LNCAP (cell line): ENCODE measurements around the gene DPP6.

ENCODE experiments used
- TF ChIP-seq, protein P1 (sequence below): fragments of 450-650 bp; IDR thresholded peaks from 2 replicates; pipeline ENCODE4 v1.5.1; 2017; ENCODE audit warnings: mild to moderate bottlenecking

DPP6 gene

DNA sequence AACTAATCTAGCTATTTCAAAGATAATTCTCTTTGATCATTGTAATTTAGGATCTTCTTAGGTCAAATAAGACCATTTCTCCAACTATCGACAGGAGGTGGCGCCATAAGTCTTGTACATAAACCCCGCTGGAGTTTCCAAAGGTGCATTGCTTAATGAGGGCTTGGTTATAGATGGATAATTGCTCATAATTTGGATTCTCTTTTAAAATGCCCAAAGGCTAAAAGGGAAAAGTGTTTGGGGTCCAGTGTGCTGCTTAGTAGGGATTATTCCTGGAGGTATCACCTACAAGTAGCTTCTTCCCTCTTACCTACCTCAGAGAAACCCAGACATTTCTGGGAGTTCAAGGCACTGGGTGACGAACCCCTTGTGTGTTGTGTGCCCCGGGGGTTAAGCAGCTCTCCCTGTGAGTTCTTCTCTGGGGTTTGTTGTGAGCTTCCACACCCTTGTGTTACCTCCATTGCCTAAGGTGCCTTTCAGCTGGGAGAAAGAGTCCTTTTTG, 875.5 kb downstream of the DPP6 start:
- TF ChIP-seq, protein P1, sequence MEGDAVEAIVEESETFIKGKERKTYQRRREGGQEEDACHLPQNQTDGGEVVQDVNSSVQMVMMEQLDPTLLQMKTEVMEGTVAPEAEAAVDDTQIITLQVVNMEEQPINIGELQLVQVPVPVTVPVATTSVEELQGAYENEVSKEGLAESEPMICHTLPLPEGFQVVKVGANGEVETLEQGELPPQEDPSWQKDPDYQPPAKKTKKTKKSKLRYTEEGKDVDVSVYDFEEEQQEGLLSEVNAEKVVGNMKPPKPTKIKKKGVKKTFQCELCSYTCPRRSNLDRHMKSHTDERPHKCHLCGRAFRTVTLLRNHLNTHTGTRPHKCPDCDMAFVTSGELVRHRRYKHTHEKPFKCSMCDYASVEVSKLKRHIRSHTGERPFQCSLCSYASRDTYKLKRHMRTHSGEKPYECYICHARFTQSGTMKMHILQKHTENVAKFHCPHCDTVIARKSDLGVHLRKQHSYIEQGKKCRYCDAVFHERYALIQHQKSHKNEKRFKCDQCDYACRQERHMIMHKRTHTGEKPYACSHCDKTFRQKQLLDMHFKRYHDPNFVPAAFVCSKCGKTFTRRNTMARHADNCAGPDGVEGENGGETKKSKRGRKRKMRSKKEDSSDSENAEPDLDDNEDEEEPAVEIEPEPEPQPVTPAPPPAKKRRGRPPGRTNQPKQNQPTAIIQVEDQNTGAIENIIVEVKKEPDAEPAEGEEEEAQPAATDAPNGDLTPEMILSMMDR: peak; percentile 69

DNA sequence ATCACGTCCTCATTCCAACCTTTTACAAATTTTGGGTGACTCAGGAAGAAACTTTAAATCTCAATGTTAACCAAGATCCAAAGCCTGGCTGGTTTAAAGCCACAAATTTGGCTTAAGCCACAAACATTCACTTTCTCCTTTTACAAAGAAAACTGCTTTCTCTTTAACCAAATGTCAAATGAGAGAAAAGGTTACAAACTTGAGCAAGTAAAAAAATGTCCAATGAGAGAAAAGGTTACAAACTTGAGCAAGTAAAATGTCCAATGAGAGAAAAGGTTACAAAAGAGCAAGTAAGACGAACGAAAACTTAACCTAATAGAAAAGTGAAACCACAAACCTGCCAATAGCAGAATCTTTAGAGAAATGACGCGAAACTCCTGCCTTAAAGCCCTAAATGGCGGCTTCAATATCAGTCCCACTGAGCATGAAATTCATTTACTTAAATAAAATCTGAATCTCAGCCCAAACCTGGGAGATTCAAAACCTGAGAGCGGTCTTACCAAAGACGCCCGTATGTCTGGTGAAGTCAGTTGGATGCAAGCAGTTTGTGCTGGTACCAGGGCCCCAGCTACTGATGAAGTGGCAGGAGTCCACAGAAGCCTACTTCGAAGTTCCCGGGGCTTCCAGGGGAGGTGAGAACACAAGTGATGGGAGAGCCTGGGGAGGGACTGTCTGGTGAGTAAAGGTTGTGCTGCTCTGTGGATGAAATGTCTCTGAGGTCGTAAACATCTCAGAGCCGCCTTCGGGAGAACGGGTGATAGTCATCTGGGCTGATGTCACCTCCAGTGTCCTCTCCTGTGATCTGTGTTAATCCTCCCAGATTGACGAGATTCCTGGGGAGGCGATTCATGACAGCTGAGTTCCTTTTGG, 876.2 kb downstream of the DPP6 start:
- TF ChIP-seq, protein P1: no peak

DNA sequence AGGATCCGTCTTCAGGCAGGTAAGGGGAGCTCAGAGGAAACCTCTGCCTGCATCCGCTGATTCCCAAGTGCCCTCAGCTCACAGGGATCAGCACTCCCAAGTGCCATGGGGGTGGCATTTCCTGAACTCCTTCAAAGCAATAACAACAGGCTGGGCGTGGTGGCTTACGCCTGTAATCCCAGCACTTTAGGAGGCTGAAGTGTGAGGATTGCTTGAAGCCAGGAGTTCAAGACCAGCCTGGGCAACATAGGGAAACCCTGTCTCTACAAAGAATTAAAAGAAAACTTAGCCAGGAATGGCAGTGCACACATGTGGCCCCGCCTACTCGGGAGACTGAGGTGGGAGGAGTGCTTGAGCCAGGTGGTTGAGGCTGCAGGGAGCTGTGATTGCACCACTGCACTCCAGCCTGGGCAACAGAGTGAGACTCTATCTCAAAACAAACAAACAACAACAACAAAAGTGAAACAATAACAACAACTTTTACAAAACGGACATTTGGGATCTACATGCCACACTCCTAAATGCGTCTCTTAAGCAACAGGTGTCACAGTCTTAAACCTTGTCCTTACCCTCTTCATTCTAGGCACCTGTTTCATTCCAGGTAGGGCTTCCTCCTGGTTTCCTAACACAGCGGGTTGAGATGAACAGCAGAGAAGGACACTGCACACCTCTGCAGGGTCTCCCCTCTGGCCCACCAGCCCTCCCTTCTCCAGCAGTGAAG, 877.0 kb downstream of the DPP6 start:
- TF ChIP-seq, protein P1: no peak

DNA sequence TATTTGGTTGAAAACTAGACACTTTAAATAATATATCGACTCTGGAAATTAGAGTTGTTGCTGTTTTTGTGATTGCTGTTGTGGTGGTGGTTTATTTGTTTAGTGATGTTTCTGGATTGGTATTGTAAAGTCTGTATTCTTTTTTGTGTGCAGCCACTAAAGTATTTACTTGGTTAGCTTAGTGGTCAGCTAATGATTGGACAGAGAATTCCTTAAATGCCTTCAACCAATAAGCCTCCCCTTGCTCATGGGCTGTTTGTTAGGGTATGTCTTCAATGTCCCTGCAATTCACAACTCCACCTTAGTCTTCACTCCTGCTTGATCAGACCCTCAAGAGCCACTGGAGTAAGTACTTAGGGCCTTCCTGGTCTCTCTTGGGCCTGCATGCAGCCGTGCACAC, 879.7 kb downstream of the DPP6 start:
- TF ChIP-seq, protein P1: no peak

DNA sequence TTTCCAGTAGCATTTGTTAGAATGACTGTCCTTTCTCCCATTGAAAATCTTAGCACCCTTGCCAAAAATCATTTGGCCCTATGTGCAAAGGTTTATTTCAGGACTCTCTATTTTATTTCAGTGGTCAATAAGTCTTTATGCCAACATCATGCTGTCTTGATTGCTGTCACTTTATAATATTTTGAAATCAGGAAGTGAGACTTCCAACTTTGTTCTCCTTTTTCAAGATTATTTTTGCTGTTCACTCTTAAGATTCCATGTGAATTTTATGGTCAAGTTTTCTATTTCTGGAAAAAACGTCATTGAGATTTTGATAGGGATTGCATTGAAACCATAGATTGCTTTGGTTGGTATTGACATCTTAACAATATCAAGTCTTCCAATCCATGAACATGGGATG, 885.6 kb downstream of the DPP6 start:
- TF ChIP-seq, protein P1: no peak

DNA sequence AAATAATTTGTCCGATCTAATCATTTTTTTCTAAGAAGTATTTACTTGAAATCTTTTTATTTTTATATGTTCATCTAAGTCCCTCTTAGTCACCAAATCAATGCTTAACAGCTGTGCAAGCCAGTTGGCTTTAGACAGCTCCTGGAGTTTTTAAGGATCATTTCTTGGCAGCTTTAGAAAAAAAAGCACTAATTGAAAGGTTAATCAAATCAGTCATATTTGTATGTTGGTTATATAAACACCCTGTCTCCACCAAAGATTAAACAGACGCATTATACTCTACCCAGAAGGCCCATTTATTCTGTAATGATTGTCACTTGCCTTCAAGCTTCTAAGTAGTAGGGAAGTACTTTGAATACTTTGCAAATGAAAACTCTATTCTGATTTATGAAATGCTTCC, 890.5 kb downstream of the DPP6 start:
- TF ChIP-seq, protein P1: no peak
